ENCODE data around the gene THOC6.

THOC6 gene

GRCh38 chr16:3023669-3024478 is at the start of gene THOC6, which contains the start of gene HCFC1R1:
Gene THOC6 (plus strand): TSS chr16:3024035. CDS start chr16:3024327, 292 bp downstream.
Gene HCFC1R1 (minus strand): TSS chr16:3023942. CDS start chr16:3023941, 1 bp downstream.
- peak; percentile 90 to 93 for DNase-seq (ENCODE audit: low read depth in 2 of 2)

- no peak for DNase-seq (ENCODE audit: low read depth in 2 of 2)
These were observed 49.3 kb upstream of the THOC6 start for GRCh38 chr16:2974319-2975056.

- no peak for DNase-seq (ENCODE audit: low read depth in 2 of 2)
These were observed 48.6 kb upstream of the THOC6 start for GRCh38 chr16:2975161-2975795.

- no peak for DNase-seq (ENCODE audit: low read depth in 2 of 2)
These were observed 47.6 kb upstream of the THOC6 start for GRCh38 chr16:2976201-2976600.

GRCh38 chr16:2976673-2977072 is 47.2 kb upstream of the THOC6 start:
- no peak for DNase-seq (ENCODE audit: low read depth in 2 of 2)

GRCh38 chr16:2977440-2977839 is 46.4 kb upstream of the THOC6 start:
- DNase-seq (ENCODE audit: low read depth in 2 of 2): no peak

- no peak for DNase-seq (ENCODE audit: low read depth in 2 of 2)
These were observed 44.1 kb upstream of the THOC6 start for GRCh38 chr16:2979669-2980226.

- peak; percentile 92 to 96 for DNase-seq (ENCODE audit: low read depth in 2 of 2)
These were observed 43.3 kb upstream of the THOC6 start, which contains the start of gene PKMYT1 for GRCh38 chr16:2980227-2981176. Gene PKMYT1 (minus strand): TSS chr16:2980446. CDS start chr16:2979657, 789 bp downstream.

- DNase-seq (ENCODE audit: low read depth in 2 of 2): no peak
These were observed 42.5 kb upstream of the THOC6 start for GRCh38 chr16:2981177-2981898.

- DNase-seq (ENCODE audit: low read depth in 2 of 2): no peak
These were observed 42.0 kb upstream of the THOC6 start for GRCh38 chr16:2981899-2982250.

GRCh38 chr16:2982402-2982801 is 41.4 kb upstream of the THOC6 start:
- no peak for DNase-seq (ENCODE audit: low read depth in 2 of 2)

- peak; percentile 57 to 73 for DNase-seq (ENCODE audit: low read depth in 2 of 2)
These were observed 40.1 kb upstream of the THOC6 start for GRCh38 chr16:2983706-2984136.

GRCh38 chr16:2985462-2985861 is 38.4 kb upstream of the THOC6 start:
- DNase-seq (ENCODE audit: low read depth in 2 of 2): no peak

- DNase-seq (ENCODE audit: low read depth in 2 of 2): no peak
These were observed 37.9 kb upstream of the THOC6 start for GRCh38 chr16:2985893-2986355.

- DNase-seq (ENCODE audit: low read depth in 2 of 2): no peak
These were observed 37.1 kb upstream of the THOC6 start for GRCh38 chr16:2986623-2987188.

GRCh38 chr16:2987286-2987685 is 36.5 kb upstream of the THOC6 start:
- DNase-seq (ENCODE audit: low read depth in 2 of 2): no peak

GRCh38 chr16:2987833-2988232 is 36.0 kb upstream of the THOC6 start:
- DNase-seq (ENCODE audit: low read depth in 2 of 2): no peak

- no peak for DNase-seq (ENCODE audit: low read depth in 2 of 2)
These were observed 35.2 kb upstream of the THOC6 start for GRCh38 chr16:2988590-2989099.

- DNase-seq (ENCODE audit: low read depth in 2 of 2): no peak
These were observed 32.9 kb upstream of the THOC6 start for GRCh38 chr16:2990891-2991290.

Measured in activated CD4-positive, alpha-beta T cell treated with anti-CD3 and anti-CD28 coated beads for 24 hours (primary cell).